BLaER1 (cell line): ENCODE data around the gene UBASH3A.

Experiments used
- H3K27ac ChIP-seq: shearing (Covaris generic); formaldehyde crosslinking; 2 replicates; pipeline ENCODE4 v1.8.1; 2022
- H3K27me3 ChIP-seq: shearing (Covaris generic); formaldehyde crosslinking; 2 replicates; pipeline ENCODE4 v1.8.1; 2022
- H3K36me3 ChIP-seq: shearing (Covaris generic); formaldehyde crosslinking; 2 replicates; pipeline ENCODE4 v1.8.1; 2022
- H3K4me1 ChIP-seq: shearing (Covaris generic); formaldehyde crosslinking; 2 replicates; pipeline ENCODE4 v1.8.1; 2022
- H3K4me2 ChIP-seq: shearing (Covaris generic); formaldehyde crosslinking; 2 replicates; pipeline ENCODE4 v1.8.1; 2022
- H3K4me3 ChIP-seq: shearing (Covaris generic); formaldehyde crosslinking; 2 replicates; pipeline ENCODE4 v1.8.1; 2022
- H3K9ac ChIP-seq: shearing (Covaris generic); formaldehyde crosslinking; 2 replicates; pipeline ENCODE4 v1.8.1; 2022
- H3K9me3 ChIP-seq: shearing (Covaris generic); formaldehyde crosslinking; 2 replicates; pipeline ENCODE4 v1.8.1; 2022
- H4K20me1 ChIP-seq: shearing (Covaris generic); formaldehyde crosslinking; 2 replicates; pipeline ENCODE4 v1.8.1; 2022
- Cebpa-rat ChIP-seq: shearing (Covaris generic); IDR thresholded peaks from 2 replicates; pipeline ENCODE4 v1.8.1; 2022

The UBASH3A gene

DNA sequence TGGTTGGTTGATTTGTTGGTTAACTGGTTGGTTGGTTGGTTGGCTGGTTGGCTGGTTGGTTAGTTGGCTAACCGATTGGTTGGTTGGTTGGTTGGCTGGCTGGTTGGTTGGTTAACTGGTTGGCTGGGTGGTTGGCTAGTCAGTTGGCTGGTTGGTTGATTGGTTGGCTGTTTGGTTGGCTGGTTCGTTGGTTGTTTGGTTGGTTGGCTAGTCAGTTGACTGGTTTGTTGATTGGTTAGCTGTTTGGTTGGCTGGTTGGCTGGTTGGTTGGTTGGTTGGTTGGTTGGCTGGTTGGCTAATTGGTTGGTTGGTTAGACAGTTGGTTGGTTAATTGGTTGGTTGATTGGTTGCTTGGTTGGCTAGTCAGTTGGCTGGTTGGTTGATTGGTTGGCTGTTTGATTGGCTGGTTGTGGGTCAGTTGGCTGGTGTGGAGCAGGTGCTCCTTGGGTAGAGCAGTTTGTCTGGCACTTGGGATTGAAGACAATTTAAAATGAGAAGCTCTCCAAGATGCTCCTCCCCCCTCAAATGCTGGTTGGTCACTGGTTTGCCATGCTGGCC is 85.4 kb downstream of the UBASH3A start:
- Histone ChIP-seq H3K4me1 (peaks cover 21% of the 10 kb centered on the region), H3K36me3 (no peaks in the 10 kb centered on the region), H4K20me1 (no peaks in the 10 kb centered on the region), H3K27me3 (no peaks in the 10 kb centered on the region; the same call in 1 of the 2 replicates), H3K4me2 (no peak overlapping the region), H3K4me3 (no peak overlapping the region), H3K27ac (no peak overlapping the region), H3K9ac (no peak overlapping the region), H3K9me3 (peaks cover 10% of the 10 kb centered on the region)
- no peak for TF ChIP-seq Cebpa-rat

GRCh38 chr21:42489991-42490390 is 86.3 kb downstream of the UBASH3A start:
- H3K4me2 ChIP-seq: no peak overlapping the region
- no peaks in the 10 kb centered on the region; the same call in 1 of the 2 replicates for H3K27me3 ChIP-seq
- peaks cover 21% of the 10 kb centered on the region for H3K4me1 ChIP-seq
- no peak for TF ChIP-seq Cebpa-rat
- H4K20me1 ChIP-seq: no peaks in the 10 kb centered on the region
- no peaks in the 10 kb centered on the region for H3K36me3 ChIP-seq
- peaks cover 10% of the 10 kb centered on the region for H3K9me3 ChIP-seq
- no peak overlapping the region for H3K27ac ChIP-seq
- H3K9ac ChIP-seq: no peak overlapping the region
- no peak overlapping the region for H3K4me3 ChIP-seq

DNA sequence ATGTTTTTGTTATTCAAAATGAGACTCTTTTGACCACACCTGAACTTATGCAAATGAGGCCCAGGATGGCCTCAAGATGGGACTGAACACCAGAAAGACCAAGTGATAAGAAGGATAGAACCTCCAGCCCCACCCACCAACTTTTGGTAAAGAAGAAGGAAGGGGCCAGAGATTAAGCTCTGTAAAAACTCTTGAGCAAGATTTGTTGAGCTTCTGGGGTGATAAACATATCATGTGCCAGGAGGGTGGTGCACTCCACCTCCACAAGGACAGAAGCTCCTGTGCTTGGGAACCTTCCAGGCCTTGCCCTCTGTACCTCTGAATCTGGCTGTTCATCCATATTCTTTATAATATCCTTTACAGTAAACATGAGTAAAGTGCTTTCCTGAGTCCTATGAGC is 87.0 kb downstream of the UBASH3A start:
- Histone ChIP-seq H3K4me3 (no peak overlapping the region), H3K27ac (no peak overlapping the region), H3K9me3 (peaks cover 10% of the 10 kb centered on the region), H3K4me2 (no peak overlapping the region), H4K20me1 (no peaks in the 10 kb centered on the region), H3K36me3 (no peaks in the 10 kb centered on the region), H3K4me1 (peaks cover 23% of the 10 kb centered on the region), H3K27me3 (no peaks in the 10 kb centered on the region; the same call in 1 of the 2 replicates), H3K9ac (no peak overlapping the region)
- no peak for TF ChIP-seq Cebpa-rat

GRCh38 chr21:42491328-42491727 is 87.6 kb downstream of the UBASH3A start:
- TF ChIP-seq Cebpa-rat: no peak

GRCh38 chr21:42492201-42492600 is 88.5 kb downstream of the UBASH3A start:
- H3K4me1 ChIP-seq: peaks cover 19% of the 10 kb centered on the region
- no peak overlapping the region for H3K4me3 ChIP-seq
- H4K20me1 ChIP-seq: no peaks in the 10 kb centered on the region
- no peaks in the 10 kb centered on the region for H3K36me3 ChIP-seq
- H3K9me3 ChIP-seq: peaks cover 10% of the 10 kb centered on the region
- no peak overlapping the region for H3K27ac ChIP-seq
- no peak overlapping the region for H3K9ac ChIP-seq
- TF ChIP-seq Cebpa-rat: no peak
- no peaks in the 10 kb centered on the region; the same call in 1 of the 2 replicates for H3K27me3 ChIP-seq
- peak overlapping the region; percentile 31 for H3K4me2 ChIP-seq

More at GRCh38 chr21:42491328-42491727, 87.6 kb downstream of the UBASH3A start:
- Histone ChIP-seq H3K4me2 (no peak overlapping the region), H4K20me1 (no peaks in the 10 kb centered on the region), H3K27me3 (no peaks in the 10 kb centered on the region; the same call in 1 of the 2 replicates), H3K9ac (no peak overlapping the region), H3K36me3 (no peaks in the 10 kb centered on the region), H3K4me3 (no peak overlapping the region), H3K4me1 (peaks cover 19% of the 10 kb centered on the region), H3K9me3 (peaks cover 10% of the 10 kb centered on the region), H3K27ac (no peak overlapping the region)

DNA sequence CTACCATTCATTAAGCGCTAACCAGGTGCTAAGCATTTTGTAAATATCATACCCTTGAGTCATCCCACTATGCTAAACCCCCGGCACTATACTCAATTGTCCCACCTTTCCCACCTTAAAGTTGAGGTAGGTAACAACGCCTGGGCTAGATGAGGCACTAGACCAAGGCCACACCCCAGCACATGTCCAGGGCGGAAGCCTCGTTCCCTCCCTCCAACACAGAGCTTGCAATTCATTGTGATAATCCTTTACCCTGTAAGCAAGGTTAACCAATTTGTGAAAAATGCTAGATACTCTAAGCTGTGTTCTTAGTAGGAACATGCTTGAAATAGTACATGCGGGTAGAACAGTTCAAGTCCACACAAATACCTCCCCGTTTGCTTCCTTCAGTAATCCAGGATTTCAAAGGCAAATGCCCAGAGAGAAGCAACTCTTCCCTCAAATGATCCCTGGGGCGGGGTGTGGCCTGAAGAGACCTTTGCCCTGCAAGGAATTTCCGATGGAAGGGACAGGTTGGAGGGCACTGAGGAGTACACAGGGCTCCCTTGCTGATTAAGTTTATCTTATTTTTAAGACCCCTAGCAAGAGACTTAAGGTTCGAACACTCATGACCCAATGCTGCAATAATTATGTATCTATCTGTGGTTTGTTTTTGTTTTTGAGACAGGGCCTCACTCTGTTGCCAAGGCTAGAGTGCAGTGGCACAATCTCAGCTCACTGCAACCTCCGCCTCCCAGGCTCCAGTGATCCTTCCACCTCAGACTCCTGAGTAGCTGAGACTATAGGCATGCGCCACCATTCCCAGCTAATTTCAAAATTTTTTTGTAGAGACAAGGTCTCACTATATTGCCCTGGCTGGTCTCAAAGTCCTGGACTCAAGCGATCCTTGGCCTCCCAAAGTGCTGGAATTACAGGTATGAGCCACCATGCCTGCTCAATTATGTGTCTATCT is 89.7 kb downstream of the UBASH3A start:
- no peaks in the 10 kb centered on the region for H4K20me1 ChIP-seq
- TF ChIP-seq Cebpa-rat: no peak
- no peak overlapping the region for H3K9ac ChIP-seq
- no peak overlapping the region for H3K4me2 ChIP-seq
- no peaks in the 10 kb centered on the region; the same call in 1 of the 2 replicates for H3K27me3 ChIP-seq
- peaks cover 19% of the 10 kb centered on the region for H3K4me1 ChIP-seq
- no peaks in the 10 kb centered on the region for H3K36me3 ChIP-seq
- peaks cover 10% of the 10 kb centered on the region for H3K9me3 ChIP-seq
- H3K27ac ChIP-seq: no peak overlapping the region
- H3K4me3 ChIP-seq: no peak overlapping the region

DNA sequence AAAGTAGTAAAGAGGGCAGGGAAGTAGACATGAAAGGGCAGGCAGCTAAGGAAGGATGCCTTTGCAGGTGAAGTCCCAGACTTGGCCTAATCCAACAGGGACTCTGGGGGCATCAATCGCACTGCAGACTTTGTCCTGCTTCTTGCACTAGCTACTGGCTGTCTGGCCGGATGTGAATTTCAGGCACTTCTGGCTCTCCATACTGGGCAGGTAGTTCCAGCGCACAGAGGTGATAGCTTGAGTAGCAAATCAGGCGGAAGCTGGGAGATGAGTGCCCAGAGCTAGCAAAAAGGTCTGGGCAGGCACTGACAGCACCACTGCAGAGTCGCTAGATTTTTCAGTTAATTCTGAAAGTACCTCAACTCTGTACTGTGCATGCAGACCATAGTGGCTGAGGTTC is 91.3 kb downstream of the UBASH3A start:
- H3K4me1 ChIP-seq: peaks cover 19% of the 10 kb centered on the region
- H3K4me3 ChIP-seq: no peak overlapping the region
- no peaks in the 10 kb centered on the region; the same call in 1 of the 2 replicates for H3K27me3 ChIP-seq
- H4K20me1 ChIP-seq: no peaks in the 10 kb centered on the region
- no peaks in the 10 kb centered on the region for H3K36me3 ChIP-seq
- no peak for TF ChIP-seq Cebpa-rat
- no peak overlapping the region for H3K4me2 ChIP-seq
- H3K27ac ChIP-seq: no peak overlapping the region
- H3K9ac ChIP-seq: no peak overlapping the region
- no peaks in the 10 kb centered on the region for H3K9me3 ChIP-seq

- Histone ChIP-seq H3K27ac (no peak overlapping the region), H3K27me3 (no peaks in the 10 kb centered on the region; the same call in 1 of the 2 replicates), H3K9ac (no peak overlapping the region), H3K4me3 (peak overlapping the region; percentile 74), H3K4me2 (peak overlapping the region; percentile 98), H4K20me1 (no peaks in the 10 kb centered on the region), H3K9me3 (no peaks in the 10 kb centered on the region), H3K36me3 (no peaks in the 10 kb centered on the region), H3K4me1 (peaks cover 19% of the 10 kb centered on the region)
- no peak for TF ChIP-seq Cebpa-rat
These were observed 92.0 kb downstream of the UBASH3A start for GRCh38 chr21:42495765-42496119.

DNA sequence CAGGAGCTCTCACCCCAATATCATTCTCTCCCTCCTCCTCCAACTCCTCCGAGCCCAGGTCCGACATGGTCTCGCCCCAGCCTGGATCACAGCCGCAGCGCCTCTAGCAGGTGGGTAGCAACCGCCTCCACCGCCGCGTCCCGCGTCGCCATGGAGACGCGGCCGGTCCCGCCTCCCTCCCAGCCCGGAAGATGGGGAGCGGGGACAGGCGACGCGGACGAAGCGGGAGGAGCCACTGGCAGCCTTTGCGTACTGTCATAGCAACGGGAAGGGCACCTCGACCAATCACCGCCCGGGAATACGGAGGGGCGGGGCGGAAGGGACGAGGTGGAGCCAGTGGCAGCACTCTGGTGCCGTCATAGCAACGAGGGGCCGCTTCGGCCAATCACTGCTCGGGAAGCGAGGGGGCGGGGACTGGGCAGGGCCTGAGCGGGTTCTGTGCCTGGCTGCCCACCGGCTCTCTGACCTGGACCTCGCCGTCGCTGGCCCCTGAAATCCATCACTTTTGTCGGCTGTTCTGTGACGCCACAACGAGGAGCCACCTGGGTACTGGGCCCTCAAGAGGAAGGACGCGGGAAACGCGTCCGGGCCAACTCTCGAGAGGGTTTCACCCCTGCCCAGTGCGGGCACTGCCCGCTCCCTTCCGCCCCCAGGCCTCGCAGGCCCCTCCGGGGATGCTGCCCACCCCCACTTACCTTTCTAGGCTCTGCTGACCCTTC is 92.6 kb downstream of the UBASH3A start, which contains the start of gene RSPH1:
RSPH1 (minus strand) TSS at position 105 of the 719 bp plus-strand sequence; CDS start at position 67, 38 bp downstream.
- no peaks in the 10 kb centered on the region for H4K20me1 ChIP-seq
- peak within 1 kb of the TSS; percentile 66; the same call in 1 of the 2 replicates for H3K27ac ChIP-seq
- H3K36me3 ChIP-seq: no peaks in the 10 kb centered on the region
- no peak for TF ChIP-seq Cebpa-rat
- no peaks in the 10 kb centered on the region for H3K9me3 ChIP-seq
- H3K27me3 ChIP-seq: no peaks in the 10 kb centered on the region; the same call in 1 of the 2 replicates
- H3K4me1 ChIP-seq: peaks cover 19% of the 10 kb centered on the region
- peak within 1 kb of the TSS; percentile 78 for H3K9ac ChIP-seq
- peak within 1 kb of the TSS; percentile 98 for H3K4me2 ChIP-seq
- peak within 1 kb of the TSS; percentile 74 for H3K4me3 ChIP-seq
